Measurements from ENCODE around the gene JARID2.
"Not testable (repeated sequence)": the region's sequence is repeated elsewhere in the genome, so short reads cannot be mapped to it uniquely, and the experiment has no call there.

The JARID2 gene

GRCh38 chr6:15290962-15291704 is 45.3 kb downstream of the JARID2 start:
- H3K4me3 ChIP-seq (ENCODE audit: low read length) = no peak overlapping the region
- TF ChIP-seq CTCF (conservative IDR thresholded peaks at IDR 0.05; ENCODE audit: low read depth, low read length) = no peak
- DNase-seq (ENCODE audit: low read depth) = no peak

DNA sequence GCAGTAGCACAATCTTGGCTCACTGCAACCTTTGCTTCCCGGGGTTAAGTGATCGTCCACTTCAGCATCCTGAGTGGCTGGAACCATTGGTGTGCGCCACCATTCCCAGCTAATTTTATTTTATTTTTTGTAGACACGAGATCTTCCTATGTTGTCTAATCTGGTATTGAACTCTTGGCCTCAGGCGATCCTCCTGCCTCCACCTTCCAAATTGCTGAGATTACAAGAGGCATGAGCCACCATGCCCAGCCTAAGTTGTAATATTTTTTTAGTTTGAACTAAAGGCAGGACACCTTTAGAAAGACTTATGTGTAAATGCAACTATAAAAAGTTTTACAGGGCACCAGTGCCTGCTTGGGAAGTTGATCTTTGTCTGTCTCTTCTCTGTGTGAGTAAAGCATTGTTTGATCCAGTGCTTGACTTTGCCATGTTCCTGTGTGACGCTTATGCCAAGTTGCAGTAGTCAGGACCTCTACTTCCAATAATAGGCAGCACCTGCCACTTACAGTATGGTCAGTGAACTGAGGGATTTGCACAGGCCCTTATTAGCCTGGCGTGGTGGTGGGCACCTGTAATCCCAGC is 46.9 kb downstream of the JARID2 start:
- TF ChIP-seq CTCF (conservative IDR thresholded peaks at IDR 0.05; ENCODE audit: low read depth, low read length) = no peak
- DNase-seq (ENCODE audit: low read depth) = no peak
- H3K4me3 ChIP-seq (ENCODE audit: low read length) = no peak overlapping the region

- DNase-seq (ENCODE audit: low read depth) = no peak
These were observed 47.8 kb downstream of the JARID2 start for GRCh38 chr6:15293674-15294073.

GRCh38 chr6:15294504-15294903 is 48.6 kb downstream of the JARID2 start:
- no peak for TF ChIP-seq CTCF (conservative IDR thresholded peaks at IDR 0.05; ENCODE audit: low read depth, low read length)
- no peak for DNase-seq (ENCODE audit: low read depth)
- no peak overlapping the region for H3K4me3 ChIP-seq (ENCODE audit: low read length)

More at GRCh38 chr6:15293674-15294073, 47.8 kb downstream of the JARID2 start:
- no peak for TF ChIP-seq CTCF (conservative IDR thresholded peaks at IDR 0.05; ENCODE audit: low read depth, low read length)
- H3K4me3 ChIP-seq (ENCODE audit: low read length) = no peak overlapping the region

GRCh38 chr6:15296249-15296648 is 50.4 kb downstream of the JARID2 start:
- H3K4me3 ChIP-seq (ENCODE audit: low read length) = no peak overlapping the region
- TF ChIP-seq CTCF (conservative IDR thresholded peaks at IDR 0.05; ENCODE audit: low read depth, low read length) = no peak
- DNase-seq (ENCODE audit: low read depth) = no peak

- no peak for TF ChIP-seq CTCF (conservative IDR thresholded peaks at IDR 0.05; ENCODE audit: low read depth, low read length)
- DNase-seq (ENCODE audit: low read depth) = no peak
- no peak overlapping the region for H3K4me3 ChIP-seq (ENCODE audit: low read length)
These were observed 50.9 kb downstream of the JARID2 start for GRCh38 chr6:15296735-15297134.

DNA sequence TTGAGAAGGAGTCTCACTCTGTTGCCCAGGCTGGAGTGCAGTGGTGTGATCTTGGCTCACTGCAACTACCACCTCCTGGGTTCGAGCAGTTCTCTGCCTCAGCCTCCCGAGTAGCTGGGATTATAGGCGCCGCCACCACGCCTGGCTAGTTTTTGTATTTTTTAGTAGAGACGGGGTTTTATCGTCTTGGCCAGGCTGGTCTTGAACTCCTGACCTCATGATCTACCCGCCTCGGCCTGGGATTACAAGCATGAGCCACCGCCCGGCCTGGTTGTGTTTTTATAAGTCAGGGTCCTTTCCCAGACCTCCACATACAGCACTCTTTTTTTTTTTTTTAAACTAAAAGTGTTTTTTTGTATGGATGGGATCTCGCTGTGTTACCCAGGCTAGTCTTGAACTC is 51.3 kb downstream of the JARID2 start:
- H3K4me3 ChIP-seq (ENCODE audit: low read length); DNase-seq (ENCODE audit: low read depth): not testable (repeated sequence)
